Measurements from ENCODE around the gene SYNPO. TPM values are rescaled to one million over a fixed set of nuclear protein-coding genes. Genes with fewer than 3 reads are reported as not detected.

Gene SYNPO
- total and polyA plus RNA-seq, 5 donors from 2014 or later: 0.07 TPM; not detected in 4

DNA sequence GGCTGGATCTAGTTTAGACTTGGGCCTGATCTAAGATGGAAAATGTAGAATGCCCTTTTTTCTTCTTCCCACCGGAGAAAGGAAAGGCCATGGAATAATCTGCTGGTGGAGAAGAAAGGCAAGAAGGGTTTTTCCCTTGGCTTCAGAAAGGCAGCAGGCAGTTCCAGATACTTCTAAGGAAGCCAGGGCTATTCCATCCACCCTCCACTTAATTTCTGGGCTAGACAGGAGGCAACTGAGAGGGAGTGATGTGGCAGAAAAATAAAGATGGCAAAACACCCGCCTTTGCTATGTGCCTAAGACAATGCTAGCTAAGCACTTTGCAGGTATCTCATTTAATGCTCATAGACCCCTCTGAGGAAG is 30.5 kb downstream of the SYNPO start:
- ATAC-seq (ENCODE audit: low read depth in 2 of 2) (no peak), DNase-seq (no peak)
- Mint-ChIP-seq H3K36me3 (no peaks in the 10 kb centered on the region), H3K27me3 (peaks cover 42% of the 10 kb centered on the region), H3K4me1 (peaks cover 0 to 16% (median 5%) of the 10 kb centered on the region in 4 donors), H3K9me3 (no peaks in the 10 kb centered on the region), H3K4me3 (peak overlapping the region in 3 of 4 donors; percentile 14 to 71 (median 57)), H3K27ac (no peak overlapping the region)
- Histone ChIP-seq H3K9me3 (ENCODE audit: control insufficient read depth in 2 of 2, low read length in 2 of 2) (no peaks in the 10 kb centered on the region), H3K27me3 (ENCODE audit: control insufficient read depth, insufficient read depth, low read length) (peaks cover 18% of the 10 kb centered on the region), H3K27ac (ENCODE audit: insufficient read depth, low read length, poor library complexity, severe bottlenecking) (no peak overlapping the region), H3K4me3 (ENCODE audit: low read depth, low read length) (no peak overlapping the region), H3K4me1 (ENCODE audit: control insufficient read depth, insufficient read depth, low read length, poor library complexity, severe bottlenecking) (peaks cover 16% of the 10 kb centered on the region), H3K36me3 (ENCODE audit: control insufficient read depth, insufficient read depth, low read length) (no peaks in the 10 kb centered on the region)

DNA sequence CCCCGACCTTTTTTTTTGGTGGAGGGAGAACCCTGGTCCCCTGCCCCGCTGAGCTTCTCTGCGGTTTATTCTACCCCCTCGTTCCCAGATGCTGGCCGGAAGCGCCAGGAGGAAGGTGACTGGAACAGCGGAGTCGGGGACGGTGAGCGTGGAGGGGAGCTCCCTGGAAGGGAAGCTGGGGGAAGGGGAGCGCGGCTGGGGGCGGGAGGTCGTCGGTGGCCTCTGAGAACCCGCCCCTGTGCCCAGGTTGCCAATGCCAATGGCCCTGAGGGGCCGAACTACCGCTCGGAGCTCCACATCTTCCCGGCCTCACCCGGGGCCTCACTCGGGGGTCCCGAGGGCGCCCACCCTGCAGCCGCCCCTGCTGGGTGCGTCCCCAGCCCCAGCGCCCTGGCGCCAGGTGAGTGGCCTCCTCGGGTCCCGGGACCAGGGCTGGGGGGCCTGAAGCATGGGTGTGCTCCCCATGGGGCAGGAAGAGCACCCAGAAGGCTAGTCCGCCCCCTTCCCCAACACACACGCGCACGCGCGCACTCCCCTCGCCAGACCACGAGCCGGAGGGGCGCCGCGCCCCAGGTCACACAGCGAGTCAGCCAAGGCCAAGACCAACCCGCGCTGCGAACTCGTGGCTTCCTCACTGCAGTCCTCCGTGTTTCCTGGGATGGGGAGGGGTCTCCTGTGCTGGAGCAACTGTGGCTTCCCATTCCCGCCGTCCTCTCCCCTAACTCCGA is 31.2 kb downstream of the SYNPO start:
- ATAC-seq (ENCODE audit: low read depth in 2 of 2): peak in 1 of 2 donors; percentile 26
- H3K36me3 ChIP-seq (ENCODE audit: control insufficient read depth, insufficient read depth, low read length): no peaks in the 10 kb centered on the region
- Mint-ChIP-seq H3K27ac (no peak overlapping the region), H3K9me3 (no peaks in the 10 kb centered on the region), H3K27me3 (peaks cover 42% of the 10 kb centered on the region), H3K4me3 (peak overlapping the region; percentile 64 to 80 (median 76)), H3K4me1 (peaks cover 0 to 16% (median 5%) of the 10 kb centered on the region in 4 donors), H3K36me3 (no peaks in the 10 kb centered on the region)
- H3K27me3 ChIP-seq (ENCODE audit: control insufficient read depth, insufficient read depth, low read length): peaks cover 18% of the 10 kb centered on the region
- H3K27ac ChIP-seq (ENCODE audit: insufficient read depth, low read length, poor library complexity, severe bottlenecking): no peak overlapping the region
- no peaks in the 10 kb centered on the region for H3K9me3 ChIP-seq (ENCODE audit: control insufficient read depth in 2 of 2, low read length in 2 of 2)
- H3K4me1 ChIP-seq (ENCODE audit: control insufficient read depth, insufficient read depth, low read length, poor library complexity, severe bottlenecking): peaks cover 16% of the 10 kb centered on the region
- H3K4me3 ChIP-seq (ENCODE audit: low read depth, low read length): no peak overlapping the region
- DNase-seq: no peak

DNA sequence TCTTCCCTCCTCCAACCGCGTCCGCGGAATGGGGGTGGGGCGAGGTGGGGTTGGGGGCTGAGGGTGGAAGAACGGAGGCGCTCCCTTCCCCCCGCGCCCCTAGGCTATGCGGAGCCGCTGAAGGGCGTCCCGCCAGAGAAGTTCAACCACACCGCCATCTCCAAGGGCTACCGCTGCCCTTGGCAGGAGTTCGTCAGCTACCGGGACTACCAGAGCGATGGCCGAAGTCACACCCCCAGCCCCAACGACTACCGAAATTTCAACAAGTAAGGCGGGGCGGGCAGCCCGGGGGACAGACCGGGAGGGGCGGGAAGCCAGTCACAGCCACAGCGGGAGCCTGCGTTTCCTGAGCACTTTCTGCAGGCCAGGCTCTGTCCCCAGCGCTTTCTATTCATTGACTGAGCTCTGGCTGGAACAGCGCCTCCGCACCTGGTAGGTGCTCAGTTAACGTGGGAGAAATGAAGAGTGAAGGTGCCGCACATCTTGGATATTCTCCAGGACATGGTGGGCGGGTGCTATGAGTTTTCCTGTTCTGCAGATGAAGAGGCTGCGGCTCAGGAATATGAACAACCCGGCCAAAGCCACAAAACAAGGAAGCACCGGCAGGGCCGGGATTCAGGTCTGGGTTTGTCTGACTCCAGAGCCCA is 31.9 kb downstream of the SYNPO start:
- ATAC-seq (ENCODE audit: low read depth in 2 of 2) (peak in 1 of 2 donors; percentile 37), DNase-seq (peak in 1 of 3 donors; percentile 17)
- Histone ChIP-seq H3K9me3 (ENCODE audit: control insufficient read depth in 2 of 2, low read length in 2 of 2) (no peaks in the 10 kb centered on the region), H3K27me3 (ENCODE audit: control insufficient read depth, insufficient read depth, low read length) (peaks cover 16% of the 10 kb centered on the region), H3K27ac (ENCODE audit: insufficient read depth, low read length, poor library complexity, severe bottlenecking) (no peak overlapping the region), H3K4me1 (ENCODE audit: control insufficient read depth, insufficient read depth, low read length, poor library complexity, severe bottlenecking) (peaks cover 16% of the 10 kb centered on the region), H3K36me3 (ENCODE audit: control insufficient read depth, insufficient read depth, low read length) (no peaks in the 10 kb centered on the region), H3K4me3 (ENCODE audit: low read depth, low read length) (no peak overlapping the region)
- no peaks in the 10 kb centered on the region for H3K9me3 Mint-ChIP-seq
- no peak overlapping the region for H3K27ac Mint-ChIP-seq
- H3K4me1 Mint-ChIP-seq: peaks cover 0 to 16% (median 5%) of the 10 kb centered on the region in 4 donors
- H3K27me3 Mint-ChIP-seq: peaks cover 42% of the 10 kb centered on the region
- peaks cover under 1% of the 10 kb centered on the region for H3K36me3 Mint-ChIP-seq
- peak overlapping the region; percentile 64 to 80 (median 76) for H3K4me3 Mint-ChIP-seq

DNA sequence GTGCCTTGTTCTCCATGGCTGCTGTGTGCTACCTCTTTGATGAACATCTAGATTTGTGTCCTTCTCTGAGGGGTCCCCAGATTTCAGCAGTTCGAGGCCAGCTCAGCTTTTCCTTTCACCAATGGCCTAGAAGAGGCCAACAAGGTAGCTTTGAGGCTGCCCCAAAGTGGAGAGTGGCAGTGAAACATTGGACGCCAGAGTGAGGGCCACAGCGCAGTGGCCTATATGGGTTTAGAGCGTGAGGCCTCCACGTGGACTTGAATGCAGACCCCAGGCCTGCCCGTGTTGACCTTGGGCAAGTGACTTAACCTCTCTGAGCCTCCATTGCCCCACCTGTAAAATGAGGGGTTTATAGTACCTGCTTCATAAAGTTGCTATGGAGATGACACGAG is 32.4 kb downstream of the SYNPO start:
- Mint-ChIP-seq H3K36me3 (peaks cover 5% of the 10 kb centered on the region), H3K9me3 (peaks cover 0 to 1% (median 0%) of the 10 kb centered on the region in 7 donors), H3K4me3 (peak overlapping the region in 2 of 4 donors; percentile 32 to 80), H3K27ac (no peak overlapping the region), H3K27me3 (peaks cover 42% of the 10 kb centered on the region), H3K4me1 (peaks cover 0 to 16% (median 5%) of the 10 kb centered on the region in 4 donors)
- Histone ChIP-seq H3K4me1 (ENCODE audit: control insufficient read depth, insufficient read depth, low read length, poor library complexity, severe bottlenecking) (peaks cover 16% of the 10 kb centered on the region), H3K27me3 (ENCODE audit: control insufficient read depth, insufficient read depth, low read length) (peaks cover 16% of the 10 kb centered on the region), H3K27ac (ENCODE audit: insufficient read depth, low read length, poor library complexity, severe bottlenecking) (no peak overlapping the region), H3K9me3 (ENCODE audit: control insufficient read depth in 2 of 2, low read length in 2 of 2) (no peaks in the 10 kb centered on the region), H3K36me3 (ENCODE audit: control insufficient read depth, insufficient read depth, low read length) (no peaks in the 10 kb centered on the region), H3K4me3 (ENCODE audit: low read depth, low read length) (no peak overlapping the region)
- DNase-seq (no peak), ATAC-seq (ENCODE audit: low read depth in 2 of 2) (no peak)

DNA sequence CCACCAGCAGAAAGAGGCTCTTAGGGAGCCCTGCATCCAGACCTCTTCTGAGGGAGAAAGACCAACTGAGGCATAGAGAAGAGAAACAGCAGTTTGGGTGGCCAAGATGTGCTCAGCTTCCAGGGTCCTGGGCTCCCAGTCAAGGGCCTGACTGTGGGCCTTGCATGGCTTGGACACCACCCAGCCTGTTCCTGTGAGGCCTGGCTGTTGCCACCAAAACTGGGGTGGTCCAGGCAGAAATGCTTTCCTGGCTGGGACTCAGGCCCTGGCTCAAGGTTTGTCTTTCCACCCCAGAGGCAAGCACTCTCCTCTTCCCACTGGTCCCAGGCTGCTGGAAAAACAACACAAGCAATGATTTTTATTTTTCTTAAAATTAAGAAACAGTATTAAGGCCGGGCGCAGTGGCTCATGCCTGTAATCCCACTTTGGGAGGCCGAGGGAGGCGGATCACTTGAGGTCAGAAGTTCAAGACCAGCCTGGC is 33.9 kb downstream of the SYNPO start:
- Histone ChIP-seq H3K27me3 (ENCODE audit: control insufficient read depth, insufficient read depth, low read length) (peaks cover 16% of the 10 kb centered on the region), H3K4me3 (ENCODE audit: low read depth, low read length) (no peak overlapping the region), H3K9me3 (ENCODE audit: control insufficient read depth in 2 of 2, low read length in 2 of 2) (no peaks in the 10 kb centered on the region), H3K27ac (ENCODE audit: insufficient read depth, low read length, poor library complexity, severe bottlenecking) (no peak overlapping the region), H3K4me1 (ENCODE audit: control insufficient read depth, insufficient read depth, low read length, poor library complexity, severe bottlenecking) (peaks cover 16% of the 10 kb centered on the region), H3K36me3 (ENCODE audit: control insufficient read depth, insufficient read depth, low read length) (no peaks in the 10 kb centered on the region)
- H3K9me3 Mint-ChIP-seq: peaks cover 0 to 1% (median 0%) of the 10 kb centered on the region in 7 donors
- H3K4me1 Mint-ChIP-seq: peaks cover 0 to 16% (median 5%) of the 10 kb centered on the region in 4 donors
- no peak for DNase-seq
- peaks cover 42% of the 10 kb centered on the region for H3K27me3 Mint-ChIP-seq
- no peak overlapping the region for H3K4me3 Mint-ChIP-seq
- H3K27ac Mint-ChIP-seq: no peak overlapping the region
- ATAC-seq (ENCODE audit: low read depth in 2 of 2): no peak
- peaks cover 10% of the 10 kb centered on the region for H3K36me3 Mint-ChIP-seq

DNA sequence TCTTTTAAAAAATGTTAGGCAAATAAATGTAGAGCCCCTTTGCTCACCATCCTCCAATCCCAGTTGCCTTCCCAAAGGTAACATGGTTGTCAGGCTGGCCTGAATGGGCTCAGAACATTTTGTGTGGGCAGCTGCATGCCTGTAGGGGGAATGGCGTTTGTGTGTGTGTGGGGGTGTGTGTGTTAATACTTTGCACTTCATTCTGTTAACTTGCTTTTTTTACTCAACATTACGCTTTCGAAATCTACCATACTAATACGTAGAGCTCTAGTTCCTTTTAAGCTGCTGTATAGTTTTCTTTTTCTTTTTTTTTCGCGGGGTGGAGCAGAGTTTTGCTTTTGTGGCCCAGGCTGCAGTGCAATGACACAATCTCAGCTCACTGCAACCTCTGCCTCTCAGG is 34.6 kb downstream of the SYNPO start:
- peaks cover 13% of the 10 kb centered on the region for H3K36me3 Mint-ChIP-seq
- peaks cover 13% of the 10 kb centered on the region for H3K27me3 ChIP-seq (ENCODE audit: control insufficient read depth, insufficient read depth, low read length)
- H3K9me3 Mint-ChIP-seq: peaks cover 0 to 1% (median 0%) of the 10 kb centered on the region in 7 donors
- no peak overlapping the region for H3K27ac Mint-ChIP-seq
- H3K4me1 Mint-ChIP-seq: peaks cover 0 to 16% (median 5%) of the 10 kb centered on the region in 4 donors
- no peak overlapping the region for H3K27ac ChIP-seq (ENCODE audit: insufficient read depth, low read length, poor library complexity, severe bottlenecking)
- ATAC-seq (ENCODE audit: low read depth in 2 of 2) (no peak), DNase-seq (no peak)
- no peak overlapping the region for H3K4me3 Mint-ChIP-seq
- H3K4me3 ChIP-seq (ENCODE audit: low read depth, low read length): no peak overlapping the region
- peaks cover 2% of the 10 kb centered on the region for H3K36me3 ChIP-seq (ENCODE audit: control insufficient read depth, insufficient read depth, low read length)
- peaks cover 38% of the 10 kb centered on the region for H3K27me3 Mint-ChIP-seq
- peaks cover 16% of the 10 kb centered on the region for H3K4me1 ChIP-seq (ENCODE audit: control insufficient read depth, insufficient read depth, low read length, poor library complexity, severe bottlenecking)
- no peaks in the 10 kb centered on the region for H3K9me3 ChIP-seq (ENCODE audit: control insufficient read depth in 2 of 2, low read length in 2 of 2)

DNA sequence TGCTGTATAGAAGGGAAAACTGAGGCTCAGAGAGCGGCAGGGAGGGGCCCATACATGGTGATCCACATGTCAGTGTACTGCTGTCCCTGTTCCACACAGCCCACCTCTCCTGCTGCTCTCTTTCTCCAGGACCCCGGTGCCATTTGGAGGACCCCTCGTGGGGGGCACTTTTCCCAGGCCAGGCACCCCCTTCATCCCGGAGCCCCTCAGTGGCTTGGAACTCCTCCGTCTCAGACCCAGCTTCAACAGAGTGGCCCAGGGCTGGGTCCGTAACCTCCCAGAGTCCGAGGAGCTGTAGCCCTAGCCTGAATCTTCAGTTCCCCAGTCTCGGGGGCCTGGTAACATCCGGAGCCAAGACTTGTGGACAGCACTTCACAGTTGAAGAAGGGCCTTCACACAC is 36.1 kb downstream of the SYNPO start:
- Mint-ChIP-seq H3K27ac (no peak overlapping the region), H3K4me3 (no peak overlapping the region), H3K4me1 (peaks cover 0 to 8% (median 3%) of the 10 kb centered on the region in 4 donors), H3K36me3 (peaks cover 20% of the 10 kb centered on the region), H3K27me3 (peaks cover 23% of the 10 kb centered on the region), H3K9me3 (peaks cover 0 to 1% (median 0%) of the 10 kb centered on the region in 7 donors)
- DNase-seq (no peak), ATAC-seq (ENCODE audit: low read depth in 2 of 2) (no peak)
- peaks cover 2% of the 10 kb centered on the region for H3K27me3 ChIP-seq (ENCODE audit: control insufficient read depth, insufficient read depth, low read length)
- peaks cover 3% of the 10 kb centered on the region for H3K36me3 ChIP-seq (ENCODE audit: control insufficient read depth, insufficient read depth, low read length)
- H3K9me3 ChIP-seq (ENCODE audit: control insufficient read depth in 2 of 2, low read length in 2 of 2): no peaks in the 10 kb centered on the region
- H3K4me3 ChIP-seq (ENCODE audit: low read depth, low read length): no peak overlapping the region
- H3K4me1 ChIP-seq (ENCODE audit: control insufficient read depth, insufficient read depth, low read length, poor library complexity, severe bottlenecking): peaks cover 12% of the 10 kb centered on the region
- H3K27ac ChIP-seq (ENCODE audit: insufficient read depth, low read length, poor library complexity, severe bottlenecking): no peak overlapping the region

Measured in CD4-positive, CD25-positive, alpha-beta regulatory T cell (primary cell).